IMR-90 (cell line): ENCODE measurements around the gene AGBL5. TPM values are rescaled to one million over a fixed set of nuclear protein-coding genes. Genes with fewer than 3 reads are reported as not detected.

Experiments
- ATAC-seq: fragments of 200-7000 bp; cut with Tn5 transposase; 2 replicates; pipeline ENCODE4 v1.9.1; 2020; ENCODE audit warnings: low read depth, mild to moderate bottlenecking, moderate library complexity
- BruUV-seq: library from RNA; stranded (reverse); fragments of 400-500 nt; replicated peaks from 2 replicates; lab custom pipeline; 2021; lab: Mats Ljungman, UMichigan
- CTCF ChIA-PET: fragments of 300-600 bp; formaldehyde crosslinking; extraction: SDS; loops from one replicate; lab custom pipeline; 2021; ENCODE audit warnings: antibody characterized with exemption; lab: Yijun Ruan, JAX
- POLR2A ChIA-PET: fragments of 300-600 bp; sonication (Branson Sonifier 250); formaldehyde crosslinking; loops from one replicate; lab custom pipeline; 2022; ENCODE audit warnings: antibody characterized with exemption; ENCODE audit not compliant: unreplicated experiment; lab: Charles Lee
- DNase-seq: peaks from one replicate; pipeline ENCODE4 v3.0.0; 2013
- H2AFZ ChIP-seq: replicated peaks from 2 replicates; pipeline ENCODE3; 2013; ENCODE audit warnings: low read length, mild to moderate bottlenecking; ENCODE audit not compliant: poor library complexity
- H2AK5ac ChIP-seq: 2 replicates; pipeline ENCODE4 v1.6.1; 2013; ENCODE audit warnings: low read depth, low read length, inconsistent platforms
- H2AK9ac ChIP-seq: replicated peaks from 2 replicates; pipeline ENCODE3; 2013; ENCODE audit warnings: mild to moderate bottlenecking, low read depth, low read length, moderate library complexity; ENCODE audit not compliant: poor library complexity
- H2BK120ac ChIP-seq: 2 replicates; pipeline ENCODE4 v1.6.1; 2013; ENCODE audit warnings: low read depth, low read length, inconsistent platforms
- H2BK15ac ChIP-seq: 3 replicates; pipeline ENCODE4 v1.6.1; 2013; ENCODE audit warnings: low read depth, low read length, inconsistent platforms
- H2BK20ac ChIP-seq: 2 replicates; pipeline ENCODE4 v1.6.1; 2013; ENCODE audit warnings: low read depth, mild to moderate bottlenecking, inconsistent platforms, low read length, moderate library complexity
- H2BK5ac ChIP-seq: 2 replicates; pipeline ENCODE4 v1.6.1; 2013; ENCODE audit warnings: mild to moderate bottlenecking, low read depth, low read length, inconsistent platforms; ENCODE audit not compliant: poor library complexity, severe bottlenecking
- H3K14ac ChIP-seq: replicated peaks from 2 replicates; pipeline ENCODE4 v1.6.1; 2013; ENCODE audit warnings: low read depth, low read length, inconsistent platforms
- H3K18ac ChIP-seq: 2 replicates; pipeline ENCODE4 v1.6.1; 2013; ENCODE audit warnings: low read depth, low read length, control low read depth
- H3K23ac ChIP-seq: 2 replicates; pipeline ENCODE4 v1.6.1; 2013; ENCODE audit warnings: low read depth, low read length, inconsistent platforms
- H3K27ac ChIP-seq: 2 replicates; pipeline ENCODE4 v1.5.1; 2013; ENCODE audit warnings: mild to moderate bottlenecking, control low read depth, low read length; ENCODE audit not compliant: insufficient read depth
- H3K27me3 ChIP-seq: 2 replicates; pipeline ENCODE4 v1.6.1; 2013; ENCODE audit warnings: low read length; ENCODE audit not compliant: control insufficient read depth, insufficient read depth
- H3K36me3 ChIP-seq: 2 replicates; pipeline ENCODE4 v1.6.1; 2013; ENCODE audit warnings: low read length, mixed read lengths; ENCODE audit not compliant: control insufficient read depth, insufficient read depth
- H3K4ac ChIP-seq: 2 replicates; pipeline ENCODE4 v1.6.1; 2013; ENCODE audit warnings: low read depth, low read length, inconsistent platforms
- H3K4me1 ChIP-seq: 2 replicates; pipeline ENCODE4 v1.6.1; 2013; ENCODE audit warnings: low read length, mixed read lengths; ENCODE audit not compliant: control insufficient read depth, insufficient read depth
- H3K4me2 ChIP-seq: 2 replicates; pipeline ENCODE4 v1.6.1; 2013; ENCODE audit warnings: low read depth, mild to moderate bottlenecking, control low read depth, low read length, moderate library complexity
- H3K4me3 ChIP-seq: 2 replicates; pipeline ENCODE4 v1.5.1; 2013; ENCODE audit warnings: low read depth, mild to moderate bottlenecking, control low read depth, low read length, moderate library complexity; ENCODE audit not compliant: insufficient read depth
- H3K56ac ChIP-seq: 2 replicates; pipeline ENCODE4 v1.6.1; 2013; ENCODE audit warnings: low read length, inconsistent platforms; ENCODE audit not compliant: insufficient read depth; ENCODE audit errors: extremely low read depth
- H3K79me1 ChIP-seq, 2 experiments: 2 replicates each; pipeline ENCODE4 v1.6.1; 2013; ENCODE audit warnings: low read length in 2 of 2, inconsistent platforms in 1 of 2, low read depth in 1 of 2
- H3K9ac ChIP-seq: 2 replicates; pipeline ENCODE4 v1.6.1; 2013; ENCODE audit warnings: low read depth, low read length, control low read depth
- H3K9me1 ChIP-seq: 2 replicates; pipeline ENCODE4 v1.6.1; 2013; ENCODE audit warnings: low read length, inconsistent platforms; ENCODE audit not compliant: insufficient read depth
- H3K9me3 ChIP-seq: 2 replicates; pipeline ENCODE4 v1.6.1; 2013; ENCODE audit warnings: low read length; ENCODE audit not compliant: control insufficient read depth, insufficient read depth
- H4K20me1 ChIP-seq: 2 replicates; pipeline ENCODE4 v1.6.1; 2013; ENCODE audit warnings: low read length, inconsistent platforms; ENCODE audit not compliant: insufficient read depth
- H4K5ac ChIP-seq: 2 replicates; pipeline ENCODE4 v1.6.1; 2013; ENCODE audit warnings: mild to moderate bottlenecking, low read depth, low read length, control low read depth
- H4K8ac ChIP-seq, 2 experiments: 2 replicates each; pipeline ENCODE4 v1.6.1; 2013; ENCODE audit warnings: low read depth in 2 of 2, low read length in 2 of 2, control low read depth in 1 of 2, inconsistent platforms in 1 of 2
- H4K91ac ChIP-seq: 2 replicates; pipeline ENCODE4 v1.6.1; 2013; ENCODE audit warnings: low read depth, low read length, inconsistent platforms; ENCODE audit not compliant: insufficient read depth
- BHLHE40 ChIP-seq: fragments of 150-350 bp; IDR thresholded peaks from 2 replicates; pipeline ENCODE4 v1.6.1; 2016; ENCODE audit warnings: mild to moderate bottlenecking, low read depth, low read length
- CHD1 ChIP-seq: IDR thresholded peaks from 2 replicates; pipeline ENCODE4 v1.6.1; 2012; ENCODE audit warnings: low read depth, low read length, improper control_type of control experiment
- FOS ChIP-seq: fragments of 150-350 bp; IDR thresholded peaks from 2 replicates; pipeline ENCODE4 v1.6.1; 2016; ENCODE audit warnings: low read depth, low read length
- MXI1 ChIP-seq: IDR thresholded peaks from 2 replicates; pipeline ENCODE4 v1.6.1; 2012; ENCODE audit warnings: low read depth, mild to moderate bottlenecking, low read length, moderate library complexity, borderline replicate concordance
- RCOR1 ChIP-seq: IDR thresholded peaks from 2 replicates; pipeline ENCODE4 v1.6.1; 2012; ENCODE audit warnings: mild to moderate bottlenecking, low read length, improper control_type of control experiment; ENCODE audit not compliant: insufficient replicate concordance
- WGBS, 2 experiments: methylation state at CpG; one replicate each; pipeline versions ENCODE4 v1.1.5 to v1.1.7; 2013; ENCODE audit warnings: missing lambda C conversion rate in 2 of 2; ENCODE audit not compliant: insufficient read length in 1 of 2; ENCODE audit errors: extremely low coverage in 2 of 2; 5-methylcytosine and 5-hydroxymethylcytosine counted together
- dilution Hi-C: fragments of 300-500 bp; cut with HindIII; formaldehyde crosslinking; loops from one replicate; pipeline ENCODE4 v1.14.3; 2018; ENCODE audit warnings: low sequenced_read_pairs; ENCODE audit not compliant: unreplicated experiment
- in situ Hi-C: fragments of 300-500 bp; cut with MboI; formaldehyde crosslinking; loops from 3 replicates; pipeline ENCODE4 v1.14.3; 2019; ENCODE audit warnings: low sequenced_read_pairs, inconsistent platforms, mixed read lengths
- intact Hi-C: fragments of 100-400 bp; cut with micrococcal nuclease; formaldehyde crosslinking; loops from 2 replicates; pipeline ENCODE4 v1.10.0; 2022
- polyA plus RNA-seq, 3 experiments: library from polyadenylated mRNA; depleted of rRNA; stranded (reverse); fragments of >200 nt; gene quantifications; 2 replicates each; pipeline ENCODE4 v1.2.3, GENCODE V29; 2012; ENCODE audit warnings: low replicate concordance in 1 of 3
- total RNA-seq: library from RNA; depleted of rRNA; stranded (reverse); fragments of >200 nt; gene quantifications from 2 replicates; pipeline ENCODE4 v1.2.3, GENCODE V29; 2012
- TF ChIP-seq, protein P1 (sequence below): conservative IDR thresholded peaks from 2 replicates; pipeline ENCODE4 v1.5.1; 2012; ENCODE audit warnings: mild to moderate bottlenecking, low read depth, low read length, improper control_type of control experiment
- TF ChIP-seq, protein P2 (sequence below): fragments of 150-350 bp; IDR thresholded peaks from 2 replicates; pipeline ENCODE4 v1.6.1; 2016; ENCODE audit warnings: low read depth, mild to moderate bottlenecking, low read length, moderate library complexity, borderline replicate concordance

The AGBL5 gene
- total and polyA plus RNA-seq, 2 of the 4 experiments (the other 2 are of a cell fraction): 19.0 to 26.2 TPM

DNA sequence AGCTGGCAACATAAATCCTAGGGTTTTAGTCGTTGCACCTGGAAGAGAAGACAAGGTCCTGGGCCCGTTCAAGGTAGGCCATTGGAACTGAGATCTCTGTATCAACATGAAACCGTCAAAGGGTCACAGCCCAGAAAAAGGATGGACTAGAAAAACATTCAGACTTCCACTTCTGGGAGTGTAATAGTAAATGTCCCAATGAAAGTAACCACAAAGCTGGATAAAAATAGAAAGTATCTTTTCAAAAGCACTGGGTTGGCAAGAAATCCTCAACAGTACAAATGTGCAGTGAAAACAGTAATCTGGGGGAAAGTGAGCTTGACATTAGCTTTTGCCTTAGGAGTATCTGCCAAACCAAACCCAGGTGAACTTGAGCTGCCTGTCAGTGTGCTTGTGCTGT, 54.5 kb downstream of the AGBL5 start:
- TF ChIP-seq, protein P1, sequence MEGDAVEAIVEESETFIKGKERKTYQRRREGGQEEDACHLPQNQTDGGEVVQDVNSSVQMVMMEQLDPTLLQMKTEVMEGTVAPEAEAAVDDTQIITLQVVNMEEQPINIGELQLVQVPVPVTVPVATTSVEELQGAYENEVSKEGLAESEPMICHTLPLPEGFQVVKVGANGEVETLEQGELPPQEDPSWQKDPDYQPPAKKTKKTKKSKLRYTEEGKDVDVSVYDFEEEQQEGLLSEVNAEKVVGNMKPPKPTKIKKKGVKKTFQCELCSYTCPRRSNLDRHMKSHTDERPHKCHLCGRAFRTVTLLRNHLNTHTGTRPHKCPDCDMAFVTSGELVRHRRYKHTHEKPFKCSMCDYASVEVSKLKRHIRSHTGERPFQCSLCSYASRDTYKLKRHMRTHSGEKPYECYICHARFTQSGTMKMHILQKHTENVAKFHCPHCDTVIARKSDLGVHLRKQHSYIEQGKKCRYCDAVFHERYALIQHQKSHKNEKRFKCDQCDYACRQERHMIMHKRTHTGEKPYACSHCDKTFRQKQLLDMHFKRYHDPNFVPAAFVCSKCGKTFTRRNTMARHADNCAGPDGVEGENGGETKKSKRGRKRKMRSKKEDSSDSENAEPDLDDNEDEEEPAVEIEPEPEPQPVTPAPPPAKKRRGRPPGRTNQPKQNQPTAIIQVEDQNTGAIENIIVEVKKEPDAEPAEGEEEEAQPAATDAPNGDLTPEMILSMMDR: no peak
- TF ChIP-seq RCOR1: no peak
- TF ChIP-seq, protein P2, sequence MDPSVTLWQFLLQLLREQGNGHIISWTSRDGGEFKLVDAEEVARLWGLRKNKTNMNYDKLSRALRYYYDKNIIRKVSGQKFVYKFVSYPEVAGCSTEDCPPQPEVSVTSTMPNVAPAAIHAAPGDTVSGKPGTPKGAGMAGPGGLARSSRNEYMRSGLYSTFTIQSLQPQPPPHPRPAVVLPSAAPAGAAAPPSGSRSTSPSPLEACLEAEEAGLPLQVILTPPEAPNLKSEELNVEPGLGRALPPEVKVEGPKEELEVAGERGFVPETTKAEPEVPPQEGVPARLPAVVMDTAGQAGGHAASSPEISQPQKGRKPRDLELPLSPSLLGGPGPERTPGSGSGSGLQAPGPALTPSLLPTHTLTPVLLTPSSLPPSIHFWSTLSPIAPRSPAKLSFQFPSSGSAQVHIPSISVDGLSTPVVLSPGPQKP: no peak
- no peak for TF ChIP-seq MXI1
- no peak for TF ChIP-seq CHD1
- no peak for TF ChIP-seq BHLHE40
- no peak for TF ChIP-seq FOS
- no peaks in the 10 kb centered on the region for H3K4me1 ChIP-seq
- no peaks in the 10 kb centered on the region for H4K20me1 ChIP-seq
- H3K9me3 ChIP-seq: no peaks in the 10 kb centered on the region
- H3K23ac ChIP-seq: no peak overlapping the region
- no TSS peak for BruUV-seq
- no CpG with 5 or more reads among the region's 3 CpGs for WGBS, 2 experiments
- H3K56ac ChIP-seq: no peak overlapping the region
- ATAC-seq (no peak), DNase-seq (no peak)
- no peak overlapping the region for H2BK15ac ChIP-seq
- peaks cover 46% of the 10 kb centered on the region for H3K27me3 ChIP-seq
- no peak overlapping the region for H3K9ac ChIP-seq
- intact Hi-C loops (no loop called here), dilution Hi-C loops (no loop called here), in situ Hi-C loops (no loop called here)
- no peaks in the 10 kb centered on the region for H3K36me3 ChIP-seq
- H3K4me2 ChIP-seq: no peak overlapping the region
- H2BK5ac ChIP-seq: no peak overlapping the region
- H3K4me3 ChIP-seq: no peak overlapping the region
- H2AK9ac ChIP-seq: no peak overlapping the region
- no peak overlapping the region for H4K8ac ChIP-seq
- ChIA-PET CTCF (interaction anchor here (1.6 kb wide), 1 partner anchor 28 kb away, joined by 4 read pairs; no protein-coding TSS in a partner anchor), POLR2A (no interaction called here)
- no peak overlapping the region for H4K5ac ChIP-seq
- H3K18ac ChIP-seq: no peak overlapping the region
- no peak overlapping the region for H3K14ac ChIP-seq
- H2AFZ ChIP-seq: no peak overlapping the region
- no peak overlapping the region for H3K27ac ChIP-seq
- no peak overlapping the region for H2BK20ac ChIP-seq
- no peaks in the 10 kb centered on the region for H3K79me1 ChIP-seq
- no peak overlapping the region for H4K91ac ChIP-seq
- no peak overlapping the region for H2BK120ac ChIP-seq
- H2AK5ac ChIP-seq: no peak overlapping the region
- no peak overlapping the region for H3K4ac ChIP-seq
- H3K9me1 ChIP-seq: no peaks in the 10 kb centered on the region
